BLaER1 treated with 17β-estradiol and CSF1 and Interleukin-3, amounts not matched to agents 10 nM and 100 nM (cell line): Measurements from ENCODE around the gene TSPO.
"Not testable (repeated sequence)": the region's sequence is repeated elsewhere in the genome, so short reads cannot be mapped to it uniquely, and the experiment has no call there.

Experiments
- H3K27ac ChIP-seq, 11 experiments: shearing (Covaris generic); formaldehyde crosslinking; 2 replicates each; pipeline ENCODE4 v1.8.1; 2022
- H3K27me3 ChIP-seq, 11 experiments: shearing (Covaris generic); formaldehyde crosslinking; 2 replicates each; pipeline ENCODE4 v1.8.1; 2022
- H3K36me3 ChIP-seq, 11 experiments: shearing (Covaris generic); formaldehyde crosslinking; 2 replicates each; pipeline ENCODE4 v1.8.1; 2022
- H3K4me1 ChIP-seq, 10 experiments: shearing (Covaris generic); formaldehyde crosslinking; 2 replicates each; pipeline ENCODE4 v1.8.1; 2022
- H3K4me2 ChIP-seq, 11 experiments: shearing (Covaris generic); formaldehyde crosslinking; 2 replicates each; pipeline ENCODE4 v1.8.1; 2022
- H3K4me3 ChIP-seq, 10 experiments: shearing (Covaris generic); formaldehyde crosslinking; 2 replicates each; pipeline ENCODE4 v1.8.1; 2022
- H3K9ac ChIP-seq, 11 experiments: shearing (Covaris generic); formaldehyde crosslinking; 2 replicates each; pipeline ENCODE4 v1.8.1; 2022
- H3K9me3 ChIP-seq, 11 experiments: shearing (Covaris generic); formaldehyde crosslinking; replicated peaks in 1 of 11; 2 replicates each; pipeline ENCODE4 v1.8.1; 2022
- H4K20me1 ChIP-seq, 11 experiments: shearing (Covaris generic); formaldehyde crosslinking; 2 replicates each; pipeline ENCODE4 v1.8.1; 2022
- Cebpa-rat ChIP-seq, 11 experiments: shearing (Covaris generic); IDR thresholded peaks; 2 replicates each; pipeline ENCODE4 v1.8.1; 2022

The TSPO gene

DNA sequence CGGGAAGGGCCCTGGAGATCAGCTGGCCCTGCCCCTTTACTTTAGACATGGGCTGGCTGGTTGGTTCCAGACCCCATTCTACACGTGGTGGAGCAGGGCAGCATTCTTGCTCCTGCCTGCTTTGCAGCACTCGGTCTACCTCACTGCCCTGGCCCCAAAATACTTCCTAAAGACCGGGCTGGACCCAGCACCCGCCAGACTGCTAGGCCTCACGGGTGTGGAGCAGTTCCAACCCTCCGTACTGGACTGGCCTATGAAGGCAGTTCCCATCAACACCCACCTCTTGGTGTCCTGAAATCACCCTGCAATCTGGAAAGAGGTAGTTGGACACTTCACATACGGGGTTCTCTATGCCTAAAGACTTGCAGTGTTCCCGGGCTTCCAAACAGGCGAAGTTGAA lies 14.6 kb upstream of the TSPO start:
- Histone ChIP-seq H3K9me3 (no peaks in the 10 kb centered on the region), H3K27ac (peak overlapping the region in 10 of 11 experiments; percentile 8 to 70 (median 48); a peak in 19 of 22 replicates), H3K9ac (peak overlapping the region; percentile 28 to 70 (median 49); a peak in 21 of 22 replicates), H3K27me3 (no peaks in the 10 kb centered on the region), H3K4me3 (peak overlapping the region in 3 of 10 experiments; percentile 0 to 14 (median 8); a peak in 2 of 20 replicates), H3K36me3 (peaks cover 70 to 100% (median 93%) of the 10 kb centered on the region in 11 experiments), H3K4me2 (peak overlapping the region; percentile 64 to 84 (median 75)), H3K4me1 (peaks cover 29 to 51% (median 41%) of the 10 kb centered on the region in 10 experiments), H4K20me1 (peaks cover 0 to 46% (median 12%) of the 10 kb centered on the region in 11 experiments; a peak in 13 of 22 replicates)
- no peak for TF ChIP-seq Cebpa-rat (IDR thresholded peaks at IDR 0.05)

DNA sequence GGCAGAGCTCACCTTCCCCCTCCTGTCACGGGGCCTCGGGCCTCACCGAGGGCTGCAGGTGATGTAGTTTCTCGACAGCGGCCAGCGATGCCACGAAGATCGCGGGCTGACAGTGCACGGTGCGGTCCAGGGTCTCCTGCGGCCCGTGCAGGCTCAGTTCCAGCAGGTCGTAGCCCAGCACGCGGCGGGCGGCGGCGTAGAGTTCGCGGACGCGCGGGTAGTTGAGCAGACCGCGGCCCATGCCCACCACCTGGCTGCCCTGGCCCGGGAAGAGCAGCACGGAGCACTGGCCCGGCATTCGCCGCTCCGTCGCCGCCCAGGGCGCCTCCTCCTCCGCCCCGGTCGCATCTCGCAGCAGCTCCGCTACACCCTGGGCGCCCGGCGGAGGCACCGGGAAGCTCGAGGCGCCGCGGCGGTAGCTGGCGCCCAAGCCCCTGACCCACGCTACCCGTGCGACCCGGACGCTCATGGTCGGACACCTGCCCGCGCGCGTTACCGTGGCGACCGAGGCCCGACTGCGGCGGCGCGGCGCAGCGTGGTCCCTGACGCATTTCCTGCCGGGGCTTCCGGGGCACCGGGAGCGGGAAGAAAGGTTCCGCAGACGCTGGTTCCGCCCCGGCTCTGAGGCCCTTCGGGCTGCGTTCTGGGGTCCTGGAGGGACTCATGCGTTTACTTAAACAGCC lies 8.3 kb upstream of the TSPO start, which contains the start of gene MCAT:
Gene MCAT (minus strand): TSS at position 519 of the 683 bp plus-strand sequence. CDS start 50 bp downstream, at position 469.
- no peaks in the 10 kb centered on the region for H3K9me3 ChIP-seq
- no peak for TF ChIP-seq Cebpa-rat (IDR thresholded peaks at IDR 0.05)
- H3K9ac ChIP-seq, result peak within 1 kb of the TSS; percentile 78 to 91 (median 85)
- no peaks in the 10 kb centered on the region for H3K27me3 ChIP-seq
- H4K20me1 ChIP-seq, result peaks cover 0 to 16% (median 0%) of the 10 kb centered on the region in 11 experiments; a peak in 6 of 22 replicates
- H3K4me2 ChIP-seq, result peak within 1 kb of the TSS; percentile 79 to 99 (median 93)
- H3K4me3 ChIP-seq, result peak within 1 kb of the TSS; percentile 75 to 99 (median 89)
- peaks cover 57 to 77% (median 66%) of the 10 kb centered on the region in 10 experiments for H3K4me1 ChIP-seq
- peak within 1 kb of the TSS; percentile 79 to 89 (median 86) for H3K27ac ChIP-seq
- H3K36me3 ChIP-seq, result peaks cover 32 to 40% (median 34%) of the 10 kb centered on the region in 11 experiments

DNA sequence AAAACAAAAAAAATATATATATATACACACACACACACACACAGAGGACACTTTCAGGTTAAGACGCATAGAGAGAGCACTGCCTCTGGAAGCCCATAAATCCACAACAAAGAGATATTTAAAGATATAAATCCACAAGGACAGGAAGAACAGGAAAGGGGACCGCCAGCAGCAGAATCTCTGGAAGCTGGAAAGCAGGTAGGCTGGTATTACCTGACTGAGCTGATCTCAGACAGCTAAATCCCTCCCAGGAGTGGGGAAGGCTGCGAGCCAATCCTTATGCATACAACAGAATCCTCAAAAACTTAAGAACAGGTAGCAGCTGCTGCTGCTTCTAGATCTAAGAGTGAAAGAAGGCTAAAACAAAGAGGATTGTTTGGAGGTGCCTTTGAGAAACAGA lies 6.4 kb upstream of the TSPO start:
- Histone ChIP-seq H3K27me3 (no peaks in the 10 kb centered on the region), H3K4me2 (peak overlapping the region in 5 of 11 experiments; percentile 8 to 97 (median 95); a peak in 7 of 22 replicates), H3K9me3 (no peaks in the 10 kb centered on the region), H3K36me3 (peaks cover 13 to 21% (median 14%) of the 10 kb centered on the region in 11 experiments), H3K9ac (peak overlapping the region in 2 of 11 experiments; percentile 2 to 36; a peak in 2 of 22 replicates), H3K4me3 (no peak overlapping the region), H3K4me1 (peaks cover 71 to 89% (median 81%) of the 10 kb centered on the region in 10 experiments), H4K20me1 (peaks cover 0 to 16% (median 0%) of the 10 kb centered on the region in 11 experiments; a peak in 4 of 22 replicates), H3K27ac (peak overlapping the region in 10 of 11 experiments; percentile 1 to 95 (median 90); a peak in 16 of 22 replicates)
- TF ChIP-seq Cebpa-rat (IDR thresholded peaks at IDR 0.05), result no peak

DNA sequence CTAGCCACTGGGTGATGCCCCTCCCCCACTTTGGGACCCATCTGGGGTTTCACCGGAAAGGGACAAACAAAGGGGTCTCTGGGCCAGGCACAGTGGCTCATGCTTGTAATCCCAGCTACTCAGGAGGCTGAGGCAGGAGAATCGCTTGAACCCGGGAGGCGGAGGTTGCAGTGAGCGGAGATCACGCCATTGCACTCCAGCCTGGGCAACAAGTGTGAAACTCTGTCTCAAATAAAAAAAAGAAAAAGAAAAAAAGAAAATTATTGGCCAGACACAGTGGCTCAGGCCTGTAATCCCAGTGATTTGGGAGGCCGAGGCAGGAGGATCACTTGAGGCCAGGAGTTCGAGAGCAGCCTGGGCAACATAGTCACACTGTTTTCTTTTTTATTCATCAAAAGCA lies 6.0 kb upstream of the TSPO start:
- peaks cover 0 to 16% (median 0%) of the 10 kb centered on the region in 11 experiments; a peak in 4 of 22 replicates for H4K20me1 ChIP-seq

DNA sequence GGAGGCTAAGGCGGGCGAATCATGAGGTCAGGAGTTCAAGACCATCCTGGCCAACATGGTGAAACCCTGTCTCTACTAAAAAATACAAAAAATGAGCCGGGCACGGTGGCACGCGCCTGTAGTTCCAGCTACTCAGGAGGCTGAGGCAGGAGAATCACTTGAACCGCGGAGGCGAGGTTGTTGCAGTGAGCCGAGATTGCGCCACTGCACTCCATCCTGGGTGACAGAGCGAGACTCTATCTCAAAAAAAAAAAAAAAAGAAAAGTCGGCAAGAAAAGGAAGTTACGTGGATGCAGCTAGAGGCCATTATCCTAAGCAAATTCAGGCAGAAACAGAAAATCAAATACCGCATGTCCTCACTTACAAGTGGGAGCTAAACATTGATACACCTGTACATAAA lies 5.0 kb upstream of the TSPO start:
- H3K36me3 ChIP-seq, H3K9me3 ChIP-seq, H3K27me3 ChIP-seq: not testable (repeated sequence)
- H3K4me3 ChIP-seq, result peak overlapping the region in 3 of 10 experiments; percentile 14 to 56 (median 53); a peak in 2 of 20 replicates
- H4K20me1 ChIP-seq, result peaks cover 0 to 11% (median 0%) of the 10 kb centered on the region in 11 experiments; a peak in 4 of 22 replicates
- peak overlapping the region; percentile 57 to 95 (median 89); a peak in 21 of 22 replicates for H3K27ac ChIP-seq
- peak overlapping the region; percentile 84 to 97 (median 93) for H3K4me2 ChIP-seq
- peak overlapping the region; percentile 32 to 84 (median 78); a peak in 16 of 22 replicates for H3K9ac ChIP-seq
- H3K4me1 ChIP-seq, result peaks cover 76 to 92% (median 86%) of the 10 kb centered on the region in 10 experiments
- TF ChIP-seq Cebpa-rat (IDR thresholded peaks at IDR 0.05), result peak in 3 of 11 experiments; percentile 22 to 31 (median 27); a peak in 3 of 22 replicates

More for the DNA sequence above, 6.0 kb upstream of the TSPO start:
- not testable (repeated sequence) for H3K4me3 ChIP-seq, H3K9me3 ChIP-seq, H3K27me3 ChIP-seq
- Histone ChIP-seq H3K36me3 (peaks cover 9 to 16% (median 10%) of the 10 kb centered on the region in 11 experiments), H3K4me1 (peaks cover 72 to 93% (median 84%) of the 10 kb centered on the region in 10 experiments), H3K4me2 (peak overlapping the region in 8 of 11 experiments; percentile 84 to 97 (median 94); a peak in 17 of 22 replicates), H3K9ac (peak overlapping the region in 2 of 11 experiments; percentile 2 to 36; a peak in 2 of 22 replicates), H3K27ac (peak overlapping the region in 10 of 11 experiments; percentile 10 to 95 (median 90); a peak in 16 of 22 replicates)

DNA sequence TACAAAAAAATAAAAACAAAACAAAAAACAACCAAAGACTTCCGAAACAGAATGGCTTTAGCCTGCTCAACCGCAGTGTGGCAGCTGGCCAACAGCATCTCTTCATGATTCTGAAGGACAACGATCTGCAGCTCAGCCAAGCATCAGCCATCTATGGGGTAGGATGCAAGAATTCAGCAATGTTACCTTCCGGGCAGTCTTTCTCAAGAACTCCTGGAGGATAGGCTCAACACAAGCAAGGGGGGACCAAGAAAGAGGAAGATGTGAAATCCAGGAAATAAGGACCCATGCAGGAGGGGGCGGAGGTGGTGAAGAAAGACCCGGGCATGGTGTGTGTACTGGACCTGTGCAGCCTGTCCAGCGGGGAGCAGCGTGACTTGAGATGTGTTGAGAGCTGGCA lies 3.5 kb upstream of the TSPO start:
- H3K27ac ChIP-seq, result peak overlapping the region; percentile 50 to 95 (median 89); a peak in 21 of 22 replicates
- H3K4me1 ChIP-seq, result peaks cover 62 to 79% (median 73%) of the 10 kb centered on the region in 10 experiments
- peaks cover 0 to 6% (median 0%) of the 10 kb centered on the region in 11 experiments; a peak in 2 of 22 replicates for H4K20me1 ChIP-seq
- peak overlapping the region; percentile 84 to 97 (median 93) for H3K4me2 ChIP-seq
- no peaks in the 10 kb centered on the region for H3K27me3 ChIP-seq
- no peaks in the 10 kb centered on the region for H3K36me3 ChIP-seq
- no peaks in the 10 kb centered on the region for H3K9me3 ChIP-seq
- peak overlapping the region; percentile 2 to 65 (median 48); a peak in 19 of 20 replicates for H3K4me3 ChIP-seq
- TF ChIP-seq Cebpa-rat (IDR thresholded peaks at IDR 0.05), result peak in 9 of 11 experiments; percentile 42 to 91 (median 81); a peak in 14 of 22 replicates
- H3K9ac ChIP-seq, result peak overlapping the region; percentile 55 to 84 (median 78); a peak in 20 of 22 replicates

DNA sequence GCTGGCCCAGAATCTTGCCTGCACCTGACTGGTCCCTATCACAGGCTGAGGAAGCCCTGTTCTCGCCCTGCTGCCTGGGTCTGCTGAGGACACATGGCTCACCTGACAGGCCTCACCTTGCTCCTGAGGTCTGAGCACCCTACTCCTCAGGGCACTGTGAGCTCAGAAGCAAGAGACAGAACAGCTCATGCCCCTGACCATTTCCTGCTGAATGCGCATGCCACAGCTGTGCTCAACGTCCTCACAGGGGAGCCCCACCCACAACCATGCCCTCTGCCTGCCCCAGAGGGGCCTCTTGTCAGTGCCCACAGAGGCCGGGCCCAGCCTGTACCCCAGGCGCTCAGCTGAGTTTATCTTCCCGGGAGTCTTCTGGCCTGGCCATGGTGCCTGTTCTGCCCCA lies 2.8 kb upstream of the TSPO start:
- no peak for TF ChIP-seq Cebpa-rat (IDR thresholded peaks at IDR 0.05)
- H3K4me2 ChIP-seq, result peak overlapping the region; percentile 84 to 97 (median 93)

DNA sequence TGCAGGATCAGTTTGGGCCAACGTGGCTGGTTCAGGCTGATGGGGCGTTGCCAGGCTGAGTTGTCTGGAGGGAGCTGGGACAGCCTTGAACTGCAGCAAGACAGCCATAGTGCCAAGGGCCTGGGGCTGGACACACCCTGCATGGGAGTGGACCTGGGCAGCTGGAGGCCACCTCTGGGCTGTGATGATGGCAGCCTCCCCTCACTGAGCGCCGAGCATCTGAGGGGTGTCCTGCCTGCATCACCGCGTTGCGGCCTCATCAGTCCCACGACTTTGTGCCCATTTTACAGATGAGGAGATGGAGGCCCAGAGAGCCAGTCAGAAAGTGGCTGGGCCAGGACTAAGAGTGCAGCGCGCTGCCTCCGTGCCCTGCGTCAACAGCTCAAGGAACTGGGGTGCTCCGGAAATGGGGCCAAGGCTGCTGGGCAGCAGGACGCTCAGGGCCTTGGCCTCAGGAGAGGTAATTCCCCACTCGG lies 590 bp upstream of the TSPO start:
- Histone ChIP-seq H3K4me3 (peak overlapping the region; percentile 80 to 99 (median 94)), H3K9ac (peak overlapping the region; percentile 82 to 97 (median 91)), H3K27ac (peak overlapping the region; percentile 30 to 97 (median 88); a peak in 21 of 22 replicates), H4K20me1 (peaks cover 12 to 28% (median 16%) of the 10 kb centered on the region in 11 experiments), H3K4me2 (peak overlapping the region; percentile 85 to 99 (median 96)), H3K9me3 (no peaks in the 10 kb centered on the region), H3K4me1 (peaks cover 68 to 76% (median 74%) of the 10 kb centered on the region in 10 experiments), H3K36me3 (peaks cover 0 to 16% (median 12%) of the 10 kb centered on the region in 11 experiments; a peak in 12 of 22 replicates), H3K27me3 (no peaks in the 10 kb centered on the region)
- TF ChIP-seq Cebpa-rat (IDR thresholded peaks at IDR 0.05), result no peak

More for the DNA sequence above, 2.8 kb upstream of the TSPO start:
- Histone ChIP-seq H3K4me3 (peak overlapping the region in 6 of 10 experiments; percentile 46 to 65 (median 52); a peak in 10 of 20 replicates), H3K27me3 (no peaks in the 10 kb centered on the region), H3K36me3 (no peaks in the 10 kb centered on the region), H3K27ac (peak overlapping the region; percentile 64 to 95 (median 89)), H4K20me1 (peaks cover 0 to 7% (median 0%) of the 10 kb centered on the region in 11 experiments; a peak in 3 of 22 replicates), H3K4me1 (peaks cover 62 to 76% (median 71%) of the 10 kb centered on the region in 10 experiments), H3K9me3 (no peaks in the 10 kb centered on the region), H3K9ac (peak overlapping the region; percentile 48 to 84 (median 78); a peak in 21 of 22 replicates)
